CD14-positive monocyte (primary cell): ENCODE measurements around the gene EIF3B. TPM values are rescaled to one million over a fixed set of nuclear protein-coding genes. Genes with fewer than 3 reads are reported as not detected.
A peak's percentile ranks its signal among the peaks of the same experiment; 100 is the strongest.

ENCODE experiments used
- DNase-seq, 3 donors: peaks; one replicate each; pipeline ENCODE4 v3.0.0-alpha.2; 2011 to 2022
- H2AFZ ChIP-seq: 2 replicates; pipeline ENCODE4 v1.6.0; 2012; ENCODE audit warnings: mild to moderate bottlenecking, low read depth, low read length, inconsistent platforms; ENCODE audit not compliant: insufficient read depth, poor library complexity, severe bottlenecking
- H3K27ac ChIP-seq, 2 donors: 1 replicate in 1 of 2; 2 replicates in 1 of 2; pipeline ENCODE4 v1.5.1; 2012 to 2013; ENCODE audit warnings: low read length in 2 of 2, control low read depth in 1 of 2, inconsistent platforms in 1 of 2, low read depth in 1 of 2, mild to moderate bottlenecking in 1 of 2
- H3K27me3 ChIP-seq, 2 donors: one replicate each; pipeline versions ENCODE4 v1.6.0 to v1.6.1; 2011 to 2013; ENCODE audit warnings: low read length in 2 of 2; ENCODE audit not compliant: control insufficient read depth in 2 of 2, insufficient read depth in 2 of 2
- H3K36me3 ChIP-seq, 2 donors: replicated peaks in 1 of 2; 1 replicate in 1 of 2; 2 replicates in 1 of 2; pipeline versions ENCODE4 v1.5.1 to v1.6.1; 2012 to 2013; ENCODE audit warnings: low read length in 2 of 2, control low read depth in 1 of 2, inconsistent platforms in 1 of 2, mild to moderate bottlenecking in 1 of 2; ENCODE audit not compliant: insufficient read depth in 2 of 2, control insufficient read depth in 1 of 2
- H3K4me1 ChIP-seq, 2 donors: 1 replicate in 1 of 2; 2 replicates in 1 of 2; pipeline versions ENCODE4 v1.5.1 to v1.6.1; 2012 to 2013; ENCODE audit warnings: low read length in 2 of 2, control low read depth in 1 of 2, inconsistent platforms in 1 of 2, mild to moderate bottlenecking in 1 of 2, moderate library complexity in 1 of 2; ENCODE audit not compliant: insufficient read depth in 2 of 2, control insufficient read depth in 1 of 2
- H3K4me2 ChIP-seq: replicated peaks from 2 replicates; pipeline ENCODE3; 2012; ENCODE audit warnings: low read length, moderate library complexity, mild to moderate bottlenecking; ENCODE audit not compliant: poor library complexity, severe bottlenecking; ENCODE audit errors: extremely low read depth
- H3K4me3 ChIP-seq, 3 experiments: fragments of 200-600 bp in 1 of 3; sonication (generic) in 1 of 3; replicated peaks in 1 of 3; 1 replicate in 2 of 3; 2 replicates in 1 of 3; pipeline ENCODE4 v1.5.1; 2011 to 2013; ENCODE audit warnings: low read length in 3 of 3, mild to moderate bottlenecking in 3 of 3, control low read depth in 2 of 3, low read depth in 2 of 3, inconsistent platforms in 1 of 3, moderate library complexity in 1 of 3
- H3K79me2 ChIP-seq: 2 replicates; pipeline ENCODE4 v1.6.0; 2012; ENCODE audit warnings: mild to moderate bottlenecking, control low read depth, inconsistent platforms, low read length, moderate library complexity; ENCODE audit not compliant: insufficient read depth
- H3K9ac ChIP-seq: 2 replicates; pipeline ENCODE4 v1.6.0; 2017; ENCODE audit warnings: low read length, mild to moderate bottlenecking; ENCODE audit not compliant: insufficient read depth, poor library complexity, severe bottlenecking
- H3K9me3 ChIP-seq, 2 donors: replicated peaks in 1 of 2; 1 replicate in 1 of 2; 2 replicates in 1 of 2; pipeline versions ENCODE4 v1.5.1 to v1.6.1; 2012 to 2013; ENCODE audit warnings: low read length in 2 of 2, control low read depth in 1 of 2; ENCODE audit not compliant: control insufficient read depth in 1 of 2, insufficient read depth in 1 of 2
- H4K20me1 ChIP-seq: 2 replicates; pipeline ENCODE4 v1.6.0; 2012; ENCODE audit warnings: mild to moderate bottlenecking, low read length, control low read depth, moderate library complexity; ENCODE audit not compliant: insufficient read depth
- H3K27ac Mint-ChIP-seq, 7 donors: one replicate each; pipeline ENCODE4 v1.8.0; 2020; ENCODE audit warnings: mild to moderate bottlenecking in 7 of 7, mixed read lengths in 7 of 7, moderate library complexity in 6 of 7, inconsistent platforms in 2 of 7
- H3K27me3 Mint-ChIP-seq, 3 donors: one replicate each; pipeline ENCODE4 v1.8.0; 2021 to 2022; ENCODE audit warnings: low read depth in 3 of 3, mild to moderate bottlenecking in 3 of 3, mixed read lengths in 3 of 3, moderate library complexity in 3 of 3, inconsistent platforms in 1 of 3
- H3K36me3 Mint-ChIP-seq, 2 donors: one replicate each; pipeline ENCODE4 v1.8.0; 2020; ENCODE audit warnings: mixed read lengths in 2 of 2, inconsistent platforms in 1 of 2, mild to moderate bottlenecking in 1 of 2
- H3K4me1 Mint-ChIP-seq: one replicate; pipeline ENCODE4 v1.8.0; 2020; ENCODE audit warnings: mild to moderate bottlenecking, mixed read lengths
- H3K4me3 Mint-ChIP-seq, 2 donors: one replicate each; pipeline ENCODE4 v1.8.0; 2020; ENCODE audit warnings: mild to moderate bottlenecking in 2 of 2, mixed read lengths in 2 of 2, moderate library complexity in 1 of 2
- H3K9me3 Mint-ChIP-seq, 7 donors: one replicate each; pipeline ENCODE4 v1.8.0; 2020 to 2022; ENCODE audit warnings: mixed read lengths in 7 of 7, mild to moderate bottlenecking in 6 of 7, moderate library complexity in 6 of 7, inconsistent platforms in 2 of 7
- WGBS: methylation state at CpG from one replicate; pipeline ENCODE4 v1.1.5; 2013; ENCODE audit warnings: missing lambda C conversion rate; ENCODE audit not compliant: insufficient coverage; 5-methylcytosine and 5-hydroxymethylcytosine counted together
- intact Hi-C, 2 donors: fragments of 100-400 bp; cut with micrococcal nuclease; formaldehyde crosslinking; loops; one replicate each; pipeline versions ENCODE4 v1.15.0 to v1.15.1; 2023
- polyA plus RNA-seq, 3 donors: library from polyadenylated mRNA; depleted of rRNA in 1 of 3; unstranded in 2 of 3; stranded (reverse) in 1 of 3; fragments of 300-500 nt in 2 of 3; fragments of >200 nt in 1 of 3; fragmentation: Illumina TruSeq in 2 of 3; gene quantifications; 1 replicate in 2 of 3; 2 replicates in 1 of 3; pipeline ENCODE4 v1.2.3, GENCODE V29; 2012 to 2021
- small RNA-seq: library from RNA; depleted of rRNA; stranded (forward); fragments of <200 nt; gene quantifications from one replicate; pipeline ENCODE3, GENCODE V24; 2012; ENCODE audit warnings: low read depth; ENCODE audit not compliant: insufficient read length
- TF ChIP-seq, protein P1 (sequence below): fragments of 200-600 bp; IDR thresholded peaks from one replicate; pipeline ENCODE4 v1.8.0; 2022; ENCODE audit warnings: antibody characterized with exemption, mild to moderate bottlenecking

The EIF3B gene
- polyA plus RNA-seq, 3 donors: 46.0 to 89.1 (median 69.2) TPM

DNA sequence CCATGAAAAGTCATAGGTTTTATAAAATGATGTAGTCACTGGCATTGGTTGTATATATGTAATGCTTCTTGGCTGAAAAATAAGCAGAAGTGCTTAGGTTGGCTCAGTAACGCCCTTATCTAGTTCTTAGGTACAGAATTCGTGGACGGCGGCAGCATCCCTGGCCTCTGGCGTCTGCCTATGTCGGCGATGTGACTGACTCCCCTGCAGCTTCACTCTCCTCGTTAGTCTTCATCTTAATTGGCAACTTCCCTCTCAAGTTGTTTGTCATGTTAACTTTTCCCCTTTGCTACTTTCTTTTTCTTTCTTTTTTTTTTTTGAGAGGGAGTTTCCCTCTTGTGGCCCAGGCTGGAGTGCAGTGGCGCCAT lies 67.3 kb downstream of the EIF3B start:
- 60% methylated on average over 7 of the region's 9 CpGs for WGBS
- H3K36me3 ChIP-seq: peaks cover 0 to 6% of the 10 kb centered on the region in 2 donors
- Mint-ChIP-seq H3K27me3 (peaks cover 0 to 1% (median 0%) of the 10 kb centered on the region in 3 donors), H3K36me3 (peaks cover 6 to 30% of the 10 kb centered on the region in 2 donors), H3K4me1 (peaks cover 8% of the 10 kb centered on the region), H3K9me3 (no peaks in the 10 kb centered on the region), H3K4me3 (no peak overlapping the region), H3K27ac (peak overlapping the region in 1 of 7 donors; percentile 63)
- H3K79me2 ChIP-seq: peaks cover 90% of the 10 kb centered on the region
- H3K4me2 ChIP-seq: no peak overlapping the region
- intact Hi-C loops: no loop called here
- no peak overlapping the region for H3K4me3 ChIP-seq
- no peaks in the 10 kb centered on the region for H3K4me1 ChIP-seq
- TF ChIP-seq, protein P1, sequence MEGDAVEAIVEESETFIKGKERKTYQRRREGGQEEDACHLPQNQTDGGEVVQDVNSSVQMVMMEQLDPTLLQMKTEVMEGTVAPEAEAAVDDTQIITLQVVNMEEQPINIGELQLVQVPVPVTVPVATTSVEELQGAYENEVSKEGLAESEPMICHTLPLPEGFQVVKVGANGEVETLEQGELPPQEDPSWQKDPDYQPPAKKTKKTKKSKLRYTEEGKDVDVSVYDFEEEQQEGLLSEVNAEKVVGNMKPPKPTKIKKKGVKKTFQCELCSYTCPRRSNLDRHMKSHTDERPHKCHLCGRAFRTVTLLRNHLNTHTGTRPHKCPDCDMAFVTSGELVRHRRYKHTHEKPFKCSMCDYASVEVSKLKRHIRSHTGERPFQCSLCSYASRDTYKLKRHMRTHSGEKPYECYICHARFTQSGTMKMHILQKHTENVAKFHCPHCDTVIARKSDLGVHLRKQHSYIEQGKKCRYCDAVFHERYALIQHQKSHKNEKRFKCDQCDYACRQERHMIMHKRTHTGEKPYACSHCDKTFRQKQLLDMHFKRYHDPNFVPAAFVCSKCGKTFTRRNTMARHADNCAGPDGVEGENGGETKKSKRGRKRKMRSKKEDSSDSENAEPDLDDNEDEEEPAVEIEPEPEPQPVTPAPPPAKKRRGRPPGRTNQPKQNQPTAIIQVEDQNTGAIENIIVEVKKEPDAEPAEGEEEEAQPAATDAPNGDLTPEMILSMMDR: no peak
- H2AFZ ChIP-seq: no peak overlapping the region
- no peak overlapping the region for H3K27ac ChIP-seq
- DNase-seq: no peak
- no peak overlapping the region for H3K9ac ChIP-seq
- no peaks in the 10 kb centered on the region for H3K9me3 ChIP-seq
- H4K20me1 ChIP-seq: no peaks in the 10 kb centered on the region
- no peaks in the 10 kb centered on the region for H3K27me3 ChIP-seq

- TF ChIP-seq, protein P1: no peak
- H3K27ac Mint-ChIP-seq: peak overlapping the region in 1 of 7 donors; percentile 33
- intact Hi-C loops: no loop called here
- H3K27me3 Mint-ChIP-seq: peaks cover 0 to 1% (median 0%) of the 10 kb centered on the region in 3 donors
- Histone ChIP-seq H3K9me3 (peaks cover 2 to 6% of the 10 kb centered on the region in 2 donors), H3K79me2 (peaks cover 74% of the 10 kb centered on the region), H3K36me3 (peaks cover 0 to 6% of the 10 kb centered on the region in 2 donors), H3K4me3 (no peak overlapping the region), H3K27me3 (no peaks in the 10 kb centered on the region), H3K4me2 (no peak overlapping the region), H3K4me1 (peaks cover 0 to 4% of the 10 kb centered on the region in 2 donors), H2AFZ (no peak overlapping the region), H4K20me1 (no peaks in the 10 kb centered on the region), H3K27ac (no peak overlapping the region), H3K9ac (no peak overlapping the region)
- 96% methylated on average over 7 of the region's 10 CpGs for WGBS
- peaks cover 1 to 8% (median 3%) of the 10 kb centered on the region in 7 donors for H3K9me3 Mint-ChIP-seq
- H3K36me3 Mint-ChIP-seq: peaks cover 6 to 32% of the 10 kb centered on the region in 2 donors
- H3K4me3 Mint-ChIP-seq: no peak overlapping the region
- no peak for DNase-seq
- peaks cover 15% of the 10 kb centered on the region for H3K4me1 Mint-ChIP-seq
Measured at GRCh38 chr7:2425749-2426148, 71.1 kb downstream of the EIF3B start.

Small RNA genes within 50 kb of the gene (small RNA-seq; reads per million reads assigned to genes)
- not detected for gene AC004840.2

Other genes starting within 250 kb of the EIF3B start
- 10 to 100 TPM; 22.0 to 39.4 (median 33.2) TPM for gene MAD1L1, start 121.9 kb upstream of the EIF3B start, polyA plus RNA-seq
- 10 to 100 TPM in 2 of 3 donors, 1 to 10 TPM in 1; 9.2 to 32.5 (median 26.7) TPM for gene MRM2, start 112.6 kb upstream of the EIF3B start, polyA plus RNA-seq
- 10 to 100 TPM; 19.6 to 42.6 (median 40.8) TPM for gene NUDT1, start 112.6 kb upstream of the EIF3B start, polyA plus RNA-seq
- 10 to 100 TPM; 15.4 to 43.7 (median 41.9) TPM for gene SNX8, start 40.4 kb upstream of the EIF3B start, polyA plus RNA-seq
- gene CHST12, start 48.8 kb downstream of the EIF3B start, polyA plus RNA-seq: 10 to 100 TPM in 1 of 3 donors, 1 to 10 TPM in 2; 5.8 to 10.6 (median 7.5) TPM
- not detected for gene GRIFIN, start 121.6 kb downstream of the EIF3B start, polyA plus RNA-seq
- gene LFNG, start 164.9 kb downstream of the EIF3B start, polyA plus RNA-seq: 100 to 1,000 TPM in 1 of 3 donors, 1 to 10 TPM in 2; 1.9 to 121 (median 2.2) TPM
- gene BRAT1, start 200.7 kb downstream of the EIF3B start, polyA plus RNA-seq: 10 to 100 TPM; 31.6 to 34.2 (median 32.5) TPM
- gene IQCE, start 204.2 kb downstream of the EIF3B start, polyA plus RNA-seq: 1 to 10 TPM; 1.8 to 8.4 (median 3.0) TPM